GM19438 (cell line): ENCODE measurements around the gene ATP6AP1.

Source experiments
- ATAC-seq: cut with Tn5 transposase; IDR thresholded peaks from one replicate; pipeline ENCODE4 v1.9.1; 2021; ENCODE audit warnings: low read depth; ENCODE audit not compliant: unreplicated experiment

Gene ATP6AP1

GRCh38 chrX:154485150-154486051 lies 56.9 kb downstream of the ATP6AP1 start:
- no peak for ATAC-seq

DNA sequence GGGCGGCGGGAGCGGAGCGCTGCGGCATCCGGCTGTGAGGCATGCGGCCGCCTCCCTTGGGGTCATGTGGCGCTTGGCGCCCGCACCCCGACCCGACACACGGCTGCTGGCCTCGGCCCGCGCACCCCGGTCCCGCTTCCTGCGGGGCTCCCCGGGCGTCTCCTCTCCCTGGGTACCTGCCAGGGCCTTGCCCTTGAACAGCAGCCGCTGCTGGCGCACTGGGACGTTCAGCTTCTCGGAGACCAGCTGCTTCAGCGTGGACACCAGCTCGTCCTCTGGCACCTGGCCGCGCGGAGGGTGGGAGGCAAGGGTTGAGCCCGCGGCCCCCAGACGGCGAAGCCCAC lies 57.5 kb downstream of the ATP6AP1 start:
- no peak for ATAC-seq
